Immature natural killer cell (primary cell): Measurements from ENCODE around the gene ATP2A1. TPM values are rescaled to one million over a fixed set of nuclear protein-coding genes. Genes with fewer than 3 reads are reported as not detected.
"Not testable (repeated sequence)": the region's sequence is repeated elsewhere in the genome, so short reads cannot be mapped to it uniquely, and the experiment has no call there.

Experiments
- DNase-seq, 3 donors: peaks; one replicate each; pipeline ENCODE4 v3.0.0; 2022; ENCODE audit warnings: mixed read lengths in 1 of 3
- H3K27ac Mint-ChIP-seq, 6 donors: one replicate each; pipeline ENCODE4 v1.8.0; 2020; ENCODE audit warnings: mixed read lengths in 6 of 6, mild to moderate bottlenecking in 5 of 6, inconsistent platforms in 4 of 6, moderate library complexity in 3 of 6
- H3K27me3 Mint-ChIP-seq, 3 donors: one replicate each; pipeline ENCODE4 v1.8.0; 2020 to 2021; ENCODE audit warnings: low read depth in 3 of 3, mild to moderate bottlenecking in 3 of 3, mixed read lengths in 3 of 3, moderate library complexity in 3 of 3, inconsistent platforms in 1 of 3
- H3K36me3 Mint-ChIP-seq, 3 donors: one replicate each; pipeline ENCODE4 v1.8.0; 2020; ENCODE audit warnings: mixed read lengths in 3 of 3, inconsistent platforms in 2 of 3, mild to moderate bottlenecking in 2 of 3
- H3K4me1 Mint-ChIP-seq, 2 donors: one replicate each; pipeline ENCODE4 v1.8.0; 2020; ENCODE audit warnings: inconsistent platforms in 2 of 2, mild to moderate bottlenecking in 2 of 2, mixed read lengths in 2 of 2, moderate library complexity in 1 of 2
- H3K4me3 Mint-ChIP-seq, 5 donors: one replicate each; pipeline ENCODE4 v1.8.0; 2020; ENCODE audit warnings: mild to moderate bottlenecking in 5 of 5, mixed read lengths in 5 of 5, inconsistent platforms in 3 of 5, moderate library complexity in 3 of 5
- H3K9me3 Mint-ChIP-seq, 6 donors: one replicate each; pipeline ENCODE4 v1.8.0; 2020; ENCODE audit warnings: mild to moderate bottlenecking in 6 of 6, mixed read lengths in 6 of 6, inconsistent platforms in 4 of 6, moderate library complexity in 3 of 6
- polyA plus RNA-seq, 3 donors: library from polyadenylated mRNA; unstranded; fragments of 300-500 nt; fragmentation: Illumina TruSeq; gene quantifications; one replicate each; pipeline ENCODE4 v1.2.3, GENCODE V29; 2021

Gene ATP2A1
- polyA plus RNA-seq, 3 donors from 2014 or later, result 0.31 TPM; not detected in 2

- no peaks in the 10 kb centered on the region for H3K9me3 Mint-ChIP-seq
- H3K4me1 Mint-ChIP-seq, result peaks cover 26 to 38% of the 10 kb centered on the region in 2 donors
- peak; percentile 10 to 31 (median 15) for DNase-seq
- peaks cover 1 to 6% (median 2%) of the 10 kb centered on the region in 3 donors for H3K27me3 Mint-ChIP-seq
- H3K36me3 Mint-ChIP-seq, result no peaks in the 10 kb centered on the region
- H3K4me3 Mint-ChIP-seq, result peak overlapping the region; percentile 3 to 62 (median 49)
- H3K27ac Mint-ChIP-seq, result peak overlapping the region; percentile 79 to 95 (median 90)
Measured at GRCh38 chr16:28930652-28931051, 52.4 kb downstream of the ATP2A1 start.

- H3K4me1 Mint-ChIP-seq, result peaks cover 28 to 42% of the 10 kb centered on the region in 2 donors
- H3K27ac Mint-ChIP-seq, result peak within 1 kb of the TSS; percentile 79 to 95 (median 90)
- no peak for DNase-seq
- peak within 1 kb of the TSS; percentile 3 to 62 (median 49) for H3K4me3 Mint-ChIP-seq
- no peaks in the 10 kb centered on the region for H3K9me3 Mint-ChIP-seq
- H3K27me3 Mint-ChIP-seq, result peaks cover 0 to 3% (median 2%) of the 10 kb centered on the region in 3 donors
- no peaks in the 10 kb centered on the region for H3K36me3 Mint-ChIP-seq
Measured at GRCh38 chr16:28931801-28932225, 53.5 kb downstream of the ATP2A1 start, which contains the start of gene CD19. CD19 (plus strand) TSS chr16:28931971; CDS start chr16:28932001, 30 bp downstream.

- H3K36me3 Mint-ChIP-seq, result no peaks in the 10 kb centered on the region
- no peak for DNase-seq
- peaks cover 0 to 3% (median 2%) of the 10 kb centered on the region in 3 donors for H3K27me3 Mint-ChIP-seq
- H3K4me1 Mint-ChIP-seq, result peaks cover 31 to 43% of the 10 kb centered on the region in 2 donors
- peak overlapping the region in 1 of 5 donors; percentile 33 for H3K4me3 Mint-ChIP-seq
- H3K9me3 Mint-ChIP-seq, result no peaks in the 10 kb centered on the region
- H3K27ac Mint-ChIP-seq, result peak overlapping the region in 3 of 6 donors; percentile 67 to 68 (median 68)
Measured at GRCh38 chr16:28932339-28933141, 54.3 kb downstream of the ATP2A1 start.

- DNase-seq, result no peak
- H3K4me3 Mint-ChIP-seq, result no peak overlapping the region
- no peaks in the 10 kb centered on the region for H3K36me3 Mint-ChIP-seq
- peaks cover 31 to 43% of the 10 kb centered on the region in 2 donors for H3K4me1 Mint-ChIP-seq
- H3K27me3 Mint-ChIP-seq, result peaks cover 0 to 3% (median 3%) of the 10 kb centered on the region in 3 donors
- H3K9me3 Mint-ChIP-seq, result no peaks in the 10 kb centered on the region
- H3K27ac Mint-ChIP-seq, result no peak overlapping the region
Measured at GRCh38 chr16:28933171-28933570, 54.9 kb downstream of the ATP2A1 start.

- Mint-ChIP-seq H3K27ac (peak overlapping the region in 2 of 6 donors; percentile 22 to 63), H3K4me1 (peaks cover 28 to 38% of the 10 kb centered on the region in 2 donors), H3K27me3 (peaks cover 0 to 3% (median 3%) of the 10 kb centered on the region in 3 donors), H3K9me3 (no peaks in the 10 kb centered on the region), H3K4me3 (peak overlapping the region in 2 of 5 donors; percentile 34 to 69), H3K36me3 (no peaks in the 10 kb centered on the region)
- DNase-seq, result no peak
Measured at GRCh38 chr16:28935346-28935745, 57.1 kb downstream of the ATP2A1 start.

GRCh38 chr16:28935924-28936783 lies 57.9 kb downstream of the ATP2A1 start:
- Mint-ChIP-seq H3K27ac (peak overlapping the region; percentile 38 to 73 (median 60)), H3K4me1 (peaks cover 20 to 30% of the 10 kb centered on the region in 2 donors), H3K27me3 (peaks cover 0 to 4% (median 3%) of the 10 kb centered on the region in 3 donors), H3K4me3 (peak overlapping the region; percentile 75 to 85 (median 81)), H3K36me3 (no peaks in the 10 kb centered on the region), H3K9me3 (no peaks in the 10 kb centered on the region)
- DNase-seq, result peak; percentile 85 to 88 (median 87)

GRCh38 chr16:28936784-28937155 lies 58.5 kb downstream of the ATP2A1 start:
- Mint-ChIP-seq H3K27ac (peak overlapping the region in 5 of 6 donors; percentile 38 to 73 (median 50)), H3K4me3 (peak overlapping the region; percentile 75 to 85 (median 81)), H3K36me3 (no peaks in the 10 kb centered on the region), H3K4me1 (peaks cover 20 to 24% of the 10 kb centered on the region in 2 donors), H3K9me3 (no peaks in the 10 kb centered on the region), H3K27me3 (peaks cover 0 to 5% (median 3%) of the 10 kb centered on the region in 3 donors)
- DNase-seq, result no peak

- DNase-seq, result no peak
- Mint-ChIP-seq H3K4me1 (peaks cover 20 to 23% of the 10 kb centered on the region in 2 donors), H3K4me3 (no peak overlapping the region), H3K27ac (no peak overlapping the region), H3K36me3 (no peaks in the 10 kb centered on the region), H3K9me3 (no peaks in the 10 kb centered on the region), H3K27me3 (peaks cover 0 to 5% (median 3%) of the 10 kb centered on the region in 3 donors)
Measured at GRCh38 chr16:28937222-28937876, 59.1 kb downstream of the ATP2A1 start.

GRCh38 chr16:28938721-28939120 lies 60.4 kb downstream of the ATP2A1 start:
- no peak for DNase-seq
- peaks cover 18% of the 10 kb centered on the region in 2 donors for H3K4me1 Mint-ChIP-seq
- H3K9me3 Mint-ChIP-seq, result no peaks in the 10 kb centered on the region
- H3K36me3 Mint-ChIP-seq, result no peaks in the 10 kb centered on the region
- no peak overlapping the region for H3K27ac Mint-ChIP-seq
- H3K27me3 Mint-ChIP-seq, result peaks cover 0 to 5% (median 2%) of the 10 kb centered on the region in 3 donors
- H3K4me3 Mint-ChIP-seq, result no peak overlapping the region

- DNase-seq, H3K36me3 Mint-ChIP-seq, H3K4me3 Mint-ChIP-seq, H3K9me3 Mint-ChIP-seq, H3K27ac Mint-ChIP-seq, H3K27me3 Mint-ChIP-seq: not testable (repeated sequence)
- H3K4me1 Mint-ChIP-seq, result peaks cover 12 to 17% of the 10 kb centered on the region in 2 donors
Measured at GRCh38 chr16:28939825-28940224, 61.5 kb downstream of the ATP2A1 start.

GRCh38 chr16:28943281-28943680 lies 65.0 kb downstream of the ATP2A1 start:
- peak overlapping the region in 1 of 6 donors; percentile 39 for H3K27ac Mint-ChIP-seq
- peaks cover 10 to 12% of the 10 kb centered on the region in 2 donors for H3K4me1 Mint-ChIP-seq
- no peak overlapping the region for H3K4me3 Mint-ChIP-seq
- H3K36me3 Mint-ChIP-seq, result no peaks in the 10 kb centered on the region
- DNase-seq, result no peak
- H3K27me3 Mint-ChIP-seq, result peaks cover 0 to 6% (median 0%) of the 10 kb centered on the region in 3 donors
- no peaks in the 10 kb centered on the region for H3K9me3 Mint-ChIP-seq

- no peak for DNase-seq
- Mint-ChIP-seq H3K4me3 (no peak overlapping the region), H3K4me1 (peaks cover 22% of the 10 kb centered on the region in 2 donors), H3K27ac (no peak overlapping the region), H3K9me3 (no peaks in the 10 kb centered on the region), H3K27me3 (peaks cover 0 to 13% (median 3%) of the 10 kb centered on the region in 3 donors), H3K36me3 (no peaks in the 10 kb centered on the region)
Measured at GRCh38 chr16:28946681-28947080, 68.4 kb downstream of the ATP2A1 start.
